Lower lobe of right lung (tissue), 2 donors: Measurements from ENCODE around the gene INPP5B. TPM values are rescaled to one million over a fixed set of nuclear protein-coding genes. Genes with fewer than 3 reads are reported as not detected.

Experiments used
- ATAC-seq, 2 donors: fragments of 200-7000 bp; cut with Tn5 transposase; one replicate each; pipeline ENCODE4 v1.9.1; 2020 to 2022; ENCODE audit warnings: mild to moderate bottlenecking in 2 of 2, moderate library complexity in 2 of 2
- DNase-seq: peaks from one replicate; pipeline ENCODE4 v3.0.0-alpha.2; 2020
- H3K27ac ChIP-seq: fragments of 200-600 bp; one replicate; pipeline ENCODE4 v1.8.0; 2022
- H3K27me3 ChIP-seq: fragments of 200-600 bp; one replicate; pipeline ENCODE4 v1.8.0; 2022; ENCODE audit warnings: low read depth
- H3K36me3 ChIP-seq: fragments of 200-600 bp; one replicate; pipeline ENCODE4 v1.8.0; 2022; ENCODE audit warnings: mild to moderate bottlenecking
- H3K4me1 ChIP-seq: fragments of 200-600 bp; one replicate; pipeline ENCODE4 v1.8.0; 2022
- H3K4me3 ChIP-seq: fragments of 200-600 bp; one replicate; pipeline ENCODE4 v1.8.0; 2022; ENCODE audit warnings: mild to moderate bottlenecking
- H3K9me3 ChIP-seq: fragments of 200-600 bp; one replicate; pipeline ENCODE4 v1.8.0; 2022
- CTCF ChIP-seq: fragments of 200-600 bp; IDR thresholded peaks from one replicate; pipeline ENCODE4 v1.8.0; 2022; ENCODE audit warnings: antibody characterized with exemption, mild to moderate bottlenecking
- intact Hi-C: fragments of 100-400 bp; cut with DNase I; formaldehyde crosslinking; loops from one replicate; pipeline ENCODE4 v1.11.0; 2022
- total RNA-seq: library from RNA; stranded (reverse); fragmentation: NEBNext Ultra II Directional; extraction: Animal tissue kit (Norgen Biotek cat#: 25700); gene quantifications from one replicate; pipeline ENCODE4 v1.2.1, GENCODE V29; 2021
- donor health status: DM: no; HTN: yes; CAD: no; lungs with severe emphysema.

Gene INPP5B
- total RNA-seq, 1 donor from 2014 or later, result 42.5 TPM

- ATAC-seq (no peak), DNase-seq (no peak)
- peaks cover 91% of the 10 kb centered on the region for H3K36me3 ChIP-seq
- H3K4me1 ChIP-seq, result no peaks in the 10 kb centered on the region
- intact Hi-C loops, result no loop called here
- no peak overlapping the region for H3K4me3 ChIP-seq
- no peak for TF ChIP-seq CTCF
- H3K27ac ChIP-seq, result no peak overlapping the region
- no peaks in the 10 kb centered on the region for H3K9me3 ChIP-seq
- no peaks in the 10 kb centered on the region for H3K27me3 ChIP-seq
These were observed 125.4 kb downstream of the INPP5B start for GRCh38 chr1:37821481-37821880.

- H3K27ac ChIP-seq, result no peak overlapping the region
- peaks cover 75% of the 10 kb centered on the region for H3K36me3 ChIP-seq
- DNase-seq (no peak), ATAC-seq (no peak)
- H3K27me3 ChIP-seq, result no peaks in the 10 kb centered on the region
- no peak overlapping the region for H3K4me3 ChIP-seq
- intact Hi-C loops, result no loop called here
- no peaks in the 10 kb centered on the region for H3K4me1 ChIP-seq
- TF ChIP-seq CTCF, result no peak
- no peaks in the 10 kb centered on the region for H3K9me3 ChIP-seq
These were observed 129.4 kb downstream of the INPP5B start for GRCh38 chr1:37817481-37817880.

DNA sequence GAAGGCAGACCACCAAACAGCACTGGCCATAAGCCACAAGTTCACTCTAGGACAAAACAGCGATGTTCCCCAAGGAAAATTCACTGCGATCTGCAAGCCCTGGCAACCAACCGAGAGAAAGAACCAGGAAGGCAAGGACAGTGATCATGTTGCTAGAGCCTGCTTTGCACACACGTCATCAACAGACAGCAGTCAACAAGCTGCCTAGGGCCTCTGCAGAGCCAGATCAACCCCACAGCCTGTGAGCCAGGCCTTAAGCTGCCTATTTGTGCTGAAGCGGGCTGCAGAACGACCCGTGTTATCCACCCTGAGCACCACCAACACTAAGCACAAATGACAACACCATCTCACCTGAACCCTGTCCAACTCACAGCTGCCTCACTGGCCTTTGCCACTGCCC lies 132.6 kb downstream of the INPP5B start:
- intact Hi-C loops, result no loop called here
- peaks cover 7% of the 10 kb centered on the region for H3K4me1 ChIP-seq
- ATAC-seq, result no peak
- H3K9me3 ChIP-seq, result no peaks in the 10 kb centered on the region
- H3K36me3 ChIP-seq, result peaks cover 44% of the 10 kb centered on the region
- no peak for DNase-seq
- H3K4me3 ChIP-seq, result no peak overlapping the region
- H3K27me3 ChIP-seq, result no peaks in the 10 kb centered on the region
- TF ChIP-seq CTCF, result no peak
- no peak overlapping the region for H3K27ac ChIP-seq

DNA sequence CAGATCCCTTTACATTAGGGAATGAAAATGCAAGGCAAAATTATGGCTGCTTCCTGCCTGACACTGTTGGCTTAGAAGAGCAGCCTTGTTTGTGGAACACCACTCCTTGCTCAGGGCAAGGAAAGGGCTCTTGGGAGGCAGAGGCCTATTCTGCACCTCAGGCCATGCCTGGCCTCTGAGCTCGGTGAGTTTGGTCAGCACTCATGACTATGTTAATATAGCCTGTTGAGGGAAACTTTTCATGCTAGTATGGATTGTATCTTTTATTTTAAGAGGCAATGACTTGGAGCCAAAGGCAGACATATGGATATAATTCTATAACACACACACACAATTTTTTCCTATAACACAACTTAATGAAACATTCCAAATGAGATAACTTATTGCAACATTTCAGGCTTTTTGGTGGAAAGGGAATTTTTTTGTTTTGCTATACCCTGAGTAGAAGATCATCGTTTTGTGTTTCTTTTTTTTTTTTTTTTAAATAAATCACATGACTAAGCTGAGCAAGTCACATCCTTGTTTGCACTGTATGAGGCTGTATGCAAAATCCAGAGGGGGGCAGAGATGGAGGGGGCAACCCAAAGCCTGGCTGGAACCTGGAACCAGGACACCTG lies 133.2 kb downstream of the INPP5B start:
- no peak for TF ChIP-seq CTCF
- Histone ChIP-seq H3K27me3 (no peaks in the 10 kb centered on the region), H3K27ac (no peak overlapping the region), H3K4me1 (peaks cover 13% of the 10 kb centered on the region), H3K36me3 (peaks cover 39% of the 10 kb centered on the region), H3K9me3 (no peaks in the 10 kb centered on the region), H3K4me3 (no peak overlapping the region)
- intact Hi-C loops, result no loop called here
- no peak for ATAC-seq
- DNase-seq, result no peak

GRCh38 chr1:37811027-37811655 lies 135.7 kb downstream of the INPP5B start:
- no peak overlapping the region for H3K27ac ChIP-seq
- no peaks in the 10 kb centered on the region for H3K9me3 ChIP-seq
- intact Hi-C loops, result no loop called here
- peak; percentile 24 to 55 for ATAC-seq
- peaks cover 27% of the 10 kb centered on the region for H3K4me1 ChIP-seq
- no peaks in the 10 kb centered on the region for H3K27me3 ChIP-seq
- peak; percentile 85 for TF ChIP-seq CTCF
- H3K4me3 ChIP-seq, result no peak overlapping the region
- peaks cover 27% of the 10 kb centered on the region for H3K36me3 ChIP-seq
- DNase-seq, result peak; percentile 80

Other genes starting within 250 kb of the INPP5B start
- gene EPHA10, start 181.9 kb downstream of the INPP5B start, total RNA-seq, result 0.53 TPM
- gene MANEAL, start 153.2 kb downstream of the INPP5B start, total RNA-seq, result 4.9 TPM
- gene C1orf122, start 139.3 kb downstream of the INPP5B start, total RNA-seq, result 22.8 TPM
- gene YRDC, start 138.8 kb downstream of the INPP5B start, total RNA-seq, result 11.2 TPM
- gene MTF1, start 87.5 kb downstream of the INPP5B start, total RNA-seq, result 30.3 TPM
- 41.8 TPM for gene SF3A3, start 43.0 kb upstream of the INPP5B start, total RNA-seq
- 16.9 TPM for gene FHL3, start 58.5 kb upstream of the INPP5B start, total RNA-seq
- gene UTP11, start 65.7 kb upstream of the INPP5B start, total RNA-seq, result 22.8 TPM
- gene POU3F1, start 99.7 kb upstream of the INPP5B start, total RNA-seq, result not detected